Type B pancreatic cell (in vitro differentiated cells): ENCODE results near the gene PALMD. TPM values are rescaled to one million over a fixed set of nuclear protein-coding genes. Genes with fewer than 3 reads are reported as not detected.

Experiments used
- DNase-seq: peaks from one replicate; pipeline ENCODE4 v3.0.0; 2021; ENCODE audit warnings: mixed read lengths; ENCODE audit not compliant: unreplicated experiment; ENCODE audit errors: extremely low spot score
- H3K27ac Mint-ChIP-seq: 2 replicates; pipeline ENCODE4 v1.8.0; 2021; ENCODE audit warnings: mild to moderate bottlenecking, mixed read lengths
- H3K27me3 Mint-ChIP-seq: 2 replicates; pipeline ENCODE4 v1.8.0; 2021; ENCODE audit warnings: mixed read lengths
- H3K36me3 Mint-ChIP-seq: 2 replicates; pipeline ENCODE4 v1.8.0; 2021; ENCODE audit warnings: mixed read lengths
- H3K4me1 Mint-ChIP-seq: one replicate; pipeline ENCODE4 v1.8.0; 2021; ENCODE audit warnings: mixed read lengths; ENCODE audit not compliant: unreplicated experiment
- H3K4me3 Mint-ChIP-seq: 2 replicates; pipeline ENCODE4 v1.8.0; 2021; ENCODE audit warnings: mild to moderate bottlenecking, mixed read lengths
- H3K9me3 Mint-ChIP-seq: 2 replicates; pipeline ENCODE4 v1.8.0; 2021; ENCODE audit warnings: mixed read lengths
- CTCF ChIP-seq: fragments of 200-600 bp; sonication (generic); conservative IDR thresholded peaks from 2 replicates; pipeline ENCODE4 v1.5.0; 2021; ENCODE audit warnings: antibody characterized with exemption, mild to moderate bottlenecking
- total RNA-seq: library from RNA; stranded (reverse); gene quantifications from 2 replicates; pipeline ENCODE4 v1.2.1, GENCODE V29; 2021; ENCODE audit warnings: low replicate concordance

The PALMD gene
- total RNA-seq, 1 donor from 2014 or later = 2.0 TPM

DNA sequence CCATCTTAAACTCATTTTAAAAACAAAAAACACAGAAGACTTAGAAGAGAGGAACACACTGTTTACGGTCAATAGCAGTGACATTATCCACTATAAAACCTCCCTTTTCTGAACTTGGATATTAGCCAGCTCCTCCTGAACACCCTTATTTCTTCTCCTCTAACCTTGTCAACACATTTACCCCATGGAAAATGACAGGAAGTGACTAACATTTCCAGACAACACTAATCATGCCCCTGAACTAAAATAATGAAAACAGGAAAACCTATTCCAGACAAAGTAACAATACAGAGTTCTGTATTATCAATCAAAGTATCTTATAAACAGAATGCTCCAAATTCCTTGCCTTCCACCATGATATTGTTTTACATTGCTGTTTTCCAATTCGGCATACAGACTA, 45.3 kb downstream of the PALMD start:
- no peaks in the 10 kb centered on the region for H3K9me3 Mint-ChIP-seq
- no peak overlapping the region for H3K4me3 Mint-ChIP-seq
- no peaks in the 10 kb centered on the region for H3K36me3 Mint-ChIP-seq
- H3K4me1 Mint-ChIP-seq = no peaks in the 10 kb centered on the region
- H3K27me3 Mint-ChIP-seq = no peaks in the 10 kb centered on the region
- H3K27ac Mint-ChIP-seq = no peak overlapping the region
- DNase-seq = no peak
- no peak for TF ChIP-seq CTCF

DNA sequence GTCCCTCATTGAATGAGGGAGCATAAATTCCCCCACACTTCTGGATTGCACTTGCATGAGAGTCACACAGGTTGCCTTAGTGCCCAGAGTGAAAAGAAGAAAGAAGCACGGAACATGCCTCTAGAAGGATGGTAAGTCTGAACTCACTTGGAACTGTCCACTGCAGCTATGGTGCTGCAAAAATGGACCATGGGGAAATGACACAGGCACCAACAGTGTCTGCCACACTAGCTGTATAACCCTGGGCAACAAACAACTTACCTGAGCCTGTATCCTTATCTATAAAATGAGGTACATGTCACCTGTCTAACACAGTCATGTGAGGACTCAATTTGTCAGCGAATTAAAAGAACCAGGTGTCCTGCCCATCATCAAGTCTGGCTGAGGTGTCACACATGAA, 50.7 kb downstream of the PALMD start:
- Mint-ChIP-seq H3K9me3 (no peaks in the 10 kb centered on the region), H3K36me3 (no peaks in the 10 kb centered on the region), H3K4me1 (no peaks in the 10 kb centered on the region), H3K4me3 (no peak overlapping the region), H3K27me3 (no peaks in the 10 kb centered on the region), H3K27ac (no peak overlapping the region)
- TF ChIP-seq CTCF = no peak
- DNase-seq = no peak

- no peaks in the 10 kb centered on the region for H3K9me3 Mint-ChIP-seq
- H3K36me3 Mint-ChIP-seq = no peaks in the 10 kb centered on the region
- H3K4me3 Mint-ChIP-seq = no peak overlapping the region
- no peak for TF ChIP-seq CTCF
- no peaks in the 10 kb centered on the region for H3K27me3 Mint-ChIP-seq
- DNase-seq = no peak
- no peak overlapping the region for H3K27ac Mint-ChIP-seq
- H3K4me1 Mint-ChIP-seq = no peaks in the 10 kb centered on the region
Observed at GRCh38 chr1:99697580-99697979, 51.7 kb downstream of the PALMD start.

GRCh38 chr1:99700020-99700419, 54.1 kb downstream of the PALMD start:
- TF ChIP-seq CTCF = no peak
- H3K9me3 Mint-ChIP-seq = no peaks in the 10 kb centered on the region

GRCh38 chr1:99702221-99702620, 56.3 kb downstream of the PALMD start:
- Mint-ChIP-seq H3K27ac (no peak overlapping the region), H3K9me3 (no peaks in the 10 kb centered on the region), H3K4me1 (no peaks in the 10 kb centered on the region), H3K36me3 (no peaks in the 10 kb centered on the region), H3K27me3 (no peaks in the 10 kb centered on the region), H3K4me3 (no peak overlapping the region)
- no peak for DNase-seq
- TF ChIP-seq CTCF = no peak

More at GRCh38 chr1:99700020-99700419, 54.1 kb downstream of the PALMD start:
- no peak overlapping the region for H3K27ac Mint-ChIP-seq
- no peaks in the 10 kb centered on the region for H3K36me3 Mint-ChIP-seq
- no peaks in the 10 kb centered on the region for H3K27me3 Mint-ChIP-seq
- H3K4me1 Mint-ChIP-seq = no peaks in the 10 kb centered on the region
- no peak for DNase-seq
- no peak overlapping the region for H3K4me3 Mint-ChIP-seq

DNA sequence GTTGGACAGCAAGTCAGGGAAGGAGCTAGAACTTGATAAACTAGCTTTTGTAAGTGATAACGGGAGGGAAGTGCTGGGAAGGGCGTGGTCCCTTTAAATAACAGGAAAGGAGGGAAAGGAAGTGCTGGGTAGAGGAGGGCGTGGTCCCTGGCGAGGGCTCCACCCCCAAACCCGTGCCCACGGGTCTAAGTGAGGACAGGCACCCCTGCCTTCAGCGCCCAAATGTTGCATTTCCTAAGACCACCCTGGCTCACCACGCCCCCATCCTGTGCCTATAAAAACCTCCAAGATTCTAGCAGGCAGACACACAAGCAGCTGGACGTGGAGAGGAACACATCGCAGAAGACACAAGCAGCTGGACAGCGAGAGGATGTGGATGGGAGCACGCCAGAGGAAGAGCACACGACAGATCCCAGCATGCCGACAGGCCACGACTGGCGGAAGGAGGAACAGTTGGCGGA, 58.5 kb downstream of the PALMD start:
- no peak for TF ChIP-seq CTCF
- Mint-ChIP-seq H3K27me3 (no peaks in the 10 kb centered on the region), H3K27ac (no peak overlapping the region), H3K4me3 (no peak overlapping the region), H3K9me3 (no peaks in the 10 kb centered on the region), H3K36me3 (no peaks in the 10 kb centered on the region), H3K4me1 (no peaks in the 10 kb centered on the region)
- no peak for DNase-seq
